ENCODE data around the gene FAM219A.

Gene FAM219A

GRCh38 chr9:34399729-34400128, 58.6 kb downstream of the FAM219A start:
- DNase-seq = peak; percentile 26

DNA sequence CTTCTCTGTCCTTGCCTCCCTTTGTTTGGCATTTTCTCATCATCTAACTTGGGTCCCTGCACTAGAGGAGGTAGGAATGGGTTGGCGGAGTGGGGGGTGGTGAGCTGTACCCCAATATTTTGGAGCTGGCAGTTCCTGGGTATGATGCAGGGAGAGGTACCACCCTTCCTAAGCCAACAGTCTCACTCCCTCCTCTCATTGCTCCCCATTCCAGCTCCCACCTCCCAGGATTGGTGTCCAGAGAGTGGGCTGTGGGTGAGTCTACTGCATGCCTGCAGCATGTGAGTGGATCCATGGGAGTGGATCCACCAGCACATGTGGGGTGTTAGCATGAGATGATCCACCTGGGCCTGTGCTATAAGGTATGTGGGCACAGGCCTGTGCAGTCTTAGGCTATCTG, 59.5 kb downstream of the FAM219A start:
- no peak for DNase-seq

DNA sequence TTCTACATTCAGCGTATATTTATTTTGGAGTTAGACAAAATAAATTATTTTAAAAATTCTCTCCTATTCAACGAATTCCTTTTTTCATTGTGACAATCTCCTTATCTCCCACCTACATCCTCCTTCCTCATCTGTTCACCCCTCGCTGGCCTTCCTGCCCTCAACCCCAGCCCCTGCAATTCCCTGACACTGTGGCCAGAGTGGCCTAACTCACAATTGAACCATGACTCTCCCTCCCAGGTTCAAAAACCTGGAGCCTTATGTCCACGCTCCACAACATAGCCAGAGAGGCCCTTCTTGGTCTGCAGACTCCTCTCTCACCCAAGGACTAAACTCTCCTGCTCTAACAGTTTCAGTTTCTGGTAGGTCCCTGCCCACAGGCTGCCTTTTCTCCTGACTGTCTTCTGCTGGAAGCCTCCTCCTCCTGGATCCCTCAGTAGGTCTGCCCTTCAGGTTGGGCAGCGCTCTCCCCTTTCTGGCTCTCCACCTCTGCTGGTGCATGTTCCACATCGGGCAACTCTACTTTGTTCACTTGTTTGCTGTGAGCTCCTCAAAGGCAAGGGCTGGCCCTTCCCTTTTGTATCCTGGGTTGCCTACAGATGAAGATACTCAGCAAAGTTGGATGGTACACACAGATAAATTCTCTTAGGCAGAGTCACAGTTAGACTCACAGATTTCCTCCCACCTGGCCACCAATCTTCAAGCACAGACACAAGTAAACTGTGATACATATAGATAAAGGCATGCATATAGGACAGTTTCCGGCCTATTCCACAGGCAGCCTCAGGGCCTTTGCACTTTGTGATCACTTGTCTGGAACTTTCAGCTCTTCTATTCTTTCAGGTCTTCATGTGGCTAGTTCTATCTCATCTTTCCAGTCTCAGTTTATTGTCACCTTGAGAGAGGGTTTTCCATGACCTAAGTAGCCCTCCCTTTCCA, 61.8 kb downstream of the FAM219A start:
- DNase-seq = peak; percentile 29

DNA sequence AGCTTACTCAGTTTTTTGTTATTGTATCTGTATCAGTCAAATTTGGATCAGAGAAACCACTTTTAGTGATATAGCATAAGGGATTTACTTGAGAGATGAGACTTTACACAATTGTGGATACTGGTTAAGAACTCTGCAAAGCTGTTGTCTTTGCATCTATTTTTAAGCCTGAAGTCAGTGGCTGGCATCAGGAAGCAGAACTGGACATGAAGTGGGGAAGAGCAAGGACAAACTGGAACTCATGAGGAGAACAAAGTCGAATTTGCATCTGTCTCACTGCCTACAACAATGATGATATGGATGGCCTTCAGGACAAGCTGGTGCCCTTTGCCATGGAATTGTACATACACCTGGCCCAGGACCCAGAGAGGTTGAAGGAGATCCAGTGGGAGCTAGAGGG, 65.9 kb downstream of the FAM219A start:
- DNase-seq = no peak

DNA sequence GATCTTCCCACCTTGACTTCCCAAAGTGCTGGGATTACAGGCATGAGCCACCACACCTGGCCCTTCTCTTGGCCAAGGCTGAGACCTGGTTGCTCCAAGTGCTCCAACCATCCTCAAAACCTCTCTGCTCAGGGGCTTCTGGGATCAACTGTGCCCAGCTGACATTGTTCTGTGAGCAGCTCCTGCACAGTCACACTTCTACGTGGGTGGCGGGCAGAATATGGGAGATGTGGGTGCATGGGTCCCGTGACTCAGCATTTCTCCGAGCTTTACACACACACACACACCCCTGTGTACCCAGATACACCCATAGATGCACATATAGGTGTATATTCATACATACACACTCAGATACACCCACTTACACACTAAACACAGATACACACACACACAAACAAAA, 71.1 kb downstream of the FAM219A start:
- peak; percentile 25 for DNase-seq

DNA sequence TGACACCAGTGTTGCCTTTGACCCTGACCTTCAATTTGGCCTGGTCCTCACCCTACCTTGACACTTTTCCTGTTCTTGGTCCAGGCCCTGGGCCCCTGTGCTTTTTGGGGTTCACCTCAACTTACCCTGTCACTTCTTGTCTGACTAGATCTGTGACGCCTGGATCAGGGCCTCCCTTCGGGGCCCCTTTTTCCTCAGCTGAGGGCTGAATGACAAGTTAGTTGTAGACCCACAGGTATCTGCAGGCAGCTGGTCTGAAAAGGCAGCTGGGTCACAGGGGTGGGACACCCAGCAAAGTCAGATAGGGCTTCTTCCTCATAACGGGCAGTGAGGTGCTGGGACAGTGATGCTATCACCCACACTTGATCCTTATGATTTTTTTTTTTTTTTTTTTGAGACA, 71.7 kb downstream of the FAM219A start:
- peak; percentile 35 for DNase-seq

GRCh38 chr9:34385561-34386230, 72.7 kb downstream of the FAM219A start:
- peak; percentile 29 for DNase-seq

DNA sequence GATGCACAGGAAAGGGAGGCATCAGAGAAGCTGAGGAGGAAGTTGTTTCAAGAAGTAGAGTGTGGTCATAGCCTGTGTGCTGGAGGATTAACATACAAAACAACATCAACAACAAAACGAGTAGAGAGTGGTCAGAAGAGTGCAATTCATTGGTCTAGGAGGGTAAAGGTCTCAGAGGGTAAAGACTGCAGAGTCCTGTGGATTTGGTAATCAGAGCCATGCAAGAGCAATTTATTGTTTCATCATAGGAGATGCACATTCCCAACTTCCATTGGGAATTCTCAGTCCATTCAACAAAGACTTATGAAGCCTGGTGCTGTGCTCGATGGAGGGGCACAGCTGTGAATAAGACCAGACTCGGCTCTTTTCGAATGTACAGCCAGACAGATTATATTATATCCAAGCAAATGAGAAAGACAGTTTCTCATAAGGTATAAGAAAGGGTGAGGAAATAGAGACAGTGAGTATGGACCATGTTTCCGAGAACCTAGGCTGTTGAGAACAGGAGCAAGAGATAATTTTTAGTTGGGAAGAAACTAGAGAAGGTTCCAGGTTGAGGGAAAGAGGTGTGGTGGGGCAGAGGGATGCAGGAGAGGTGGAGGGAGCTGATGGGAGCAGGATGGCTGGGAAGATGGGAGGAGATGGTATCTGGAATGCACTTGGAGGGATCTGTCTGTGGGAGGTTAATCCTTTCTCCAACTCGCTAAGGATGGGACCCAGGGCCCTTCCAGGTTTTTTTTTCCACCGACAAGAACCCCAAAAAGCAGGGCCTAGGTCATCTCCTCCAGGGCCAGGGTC, 73.8 kb downstream of the FAM219A start:
- peak; percentile 37 for DNase-seq

DNA sequence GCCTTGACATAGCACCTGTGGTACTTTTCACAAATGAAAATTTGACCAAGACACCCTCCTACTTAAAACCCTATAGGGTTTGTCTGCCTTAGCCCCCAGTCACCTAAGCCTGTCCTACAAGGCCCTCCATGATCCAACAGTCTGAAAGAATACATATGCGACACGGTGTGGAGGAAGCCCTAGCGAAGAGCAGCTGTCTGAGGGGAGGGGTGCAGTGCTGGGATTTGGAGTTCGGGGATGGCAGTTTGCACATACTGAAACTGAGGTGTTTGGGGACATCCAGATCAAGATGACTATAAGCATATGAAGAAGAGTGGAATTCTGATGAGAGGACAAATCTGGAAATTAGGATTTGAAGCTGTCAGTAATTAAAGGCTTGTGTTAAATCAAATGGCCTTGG, 74.5 kb downstream of the FAM219A start:
- DNase-seq = peak; percentile 34

- DNase-seq = peak; percentile 46
Measured at GRCh38 chr9:34382879-34383278, 75.5 kb downstream of the FAM219A start.

DNA sequence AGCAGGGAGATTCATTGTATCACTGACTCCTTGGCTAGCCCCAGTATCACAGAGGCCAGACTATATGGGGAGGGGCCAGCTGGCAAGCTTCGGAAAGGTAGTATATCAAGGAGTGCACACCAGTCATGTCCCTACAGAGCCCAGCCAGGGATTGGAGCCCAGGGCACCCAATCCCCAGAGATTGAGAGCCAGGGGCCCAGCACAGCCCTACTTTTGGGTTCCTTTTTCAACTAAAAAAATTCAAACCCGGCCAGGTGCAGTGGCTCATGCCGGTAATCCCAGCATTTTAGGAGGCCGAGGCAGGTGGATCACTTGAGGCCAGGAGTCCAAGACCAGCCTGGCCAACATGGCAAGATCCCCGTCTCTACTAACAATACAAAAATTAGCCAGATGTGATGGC, 76.3 kb downstream of the FAM219A start:
- DNase-seq = no peak

DNA sequence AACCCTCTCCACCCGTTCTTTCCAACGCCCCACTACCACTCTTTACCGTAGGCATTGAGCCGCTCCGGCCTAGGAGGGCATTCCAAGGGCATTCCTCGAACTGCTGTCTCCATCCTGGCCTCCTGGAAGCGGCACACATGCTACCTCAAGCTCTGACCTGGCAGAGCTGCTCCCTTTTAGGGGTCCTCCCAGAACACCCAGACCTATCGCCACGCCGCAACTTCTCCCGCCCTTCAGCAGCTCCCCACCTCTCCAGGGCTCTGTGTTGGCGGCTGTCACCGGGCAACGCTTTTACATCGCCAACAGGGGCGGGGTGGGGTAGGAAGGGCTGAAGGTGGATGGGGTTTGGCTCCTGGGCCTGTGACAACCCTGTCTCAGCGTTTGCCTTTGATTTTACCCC, 77.0 kb downstream of the FAM219A start:
- peak; percentile 55 for DNase-seq

- peak; percentile 93 for DNase-seq
Measured at GRCh38 chr9:34380511-34381315, 77.7 kb downstream of the FAM219A start.

- peak; percentile 64 for DNase-seq
Measured at GRCh38 chr9:34380034-34380510, 78.3 kb downstream of the FAM219A start.

GRCh38 chr9:34379334-34380033, 78.9 kb downstream of the FAM219A start:
- DNase-seq = peak; percentile 95

GRCh38 chr9:34378376-34379060, 79.9 kb downstream of the FAM219A start:
- DNase-seq = peak; percentile 29

GRCh38 chr9:34377404-34377746, 81.0 kb downstream of the FAM219A start:
- DNase-seq = no peak

DNA sequence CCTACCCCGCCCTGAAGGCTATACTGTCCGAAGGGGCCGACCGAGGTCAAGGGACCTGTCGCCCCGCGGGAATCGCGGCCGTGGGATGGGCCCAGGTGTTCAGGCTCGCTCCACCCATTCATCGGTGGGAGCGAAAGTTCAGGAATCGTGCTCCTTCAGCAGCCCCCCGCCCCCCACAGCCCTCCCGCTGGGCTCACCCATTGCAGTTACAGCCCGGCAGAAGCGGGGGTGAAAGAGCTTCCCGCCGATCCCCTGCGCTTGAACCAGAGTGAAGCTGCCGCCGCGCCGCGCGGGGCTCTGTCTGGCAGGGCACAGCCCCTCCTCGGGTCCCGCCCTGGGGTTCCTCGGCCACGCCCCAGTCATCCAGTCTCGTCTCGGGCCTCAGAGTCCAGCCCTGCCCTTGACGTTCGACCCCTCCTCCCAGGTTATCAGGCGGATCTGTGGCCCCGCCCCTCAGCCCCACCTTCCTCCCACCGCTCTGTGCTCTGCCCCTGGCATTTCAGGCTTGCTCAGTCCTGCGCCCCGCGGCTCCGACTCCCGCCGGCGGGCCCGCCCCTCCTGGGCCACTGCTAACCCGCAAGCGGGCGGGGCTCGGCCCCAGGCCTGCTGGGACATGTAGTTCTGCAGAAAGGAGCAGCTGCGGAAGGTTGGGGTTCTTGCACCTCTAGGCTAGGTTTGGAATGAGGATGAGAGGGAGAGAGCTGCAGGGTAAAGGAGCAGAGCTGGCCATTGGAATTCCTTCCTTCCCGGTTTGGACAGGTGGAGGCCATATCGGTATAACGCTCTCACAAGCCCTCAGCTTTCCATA, 81.6 kb downstream of the FAM219A start, which contains the start of gene MYORG:
TSS of gene MYORG (minus strand) at position 303 of the 808 bp plus-strand sequence. CDS start 3,955 bp downstream, outside the sequence.
- DNase-seq = peak; percentile 100

DNA sequence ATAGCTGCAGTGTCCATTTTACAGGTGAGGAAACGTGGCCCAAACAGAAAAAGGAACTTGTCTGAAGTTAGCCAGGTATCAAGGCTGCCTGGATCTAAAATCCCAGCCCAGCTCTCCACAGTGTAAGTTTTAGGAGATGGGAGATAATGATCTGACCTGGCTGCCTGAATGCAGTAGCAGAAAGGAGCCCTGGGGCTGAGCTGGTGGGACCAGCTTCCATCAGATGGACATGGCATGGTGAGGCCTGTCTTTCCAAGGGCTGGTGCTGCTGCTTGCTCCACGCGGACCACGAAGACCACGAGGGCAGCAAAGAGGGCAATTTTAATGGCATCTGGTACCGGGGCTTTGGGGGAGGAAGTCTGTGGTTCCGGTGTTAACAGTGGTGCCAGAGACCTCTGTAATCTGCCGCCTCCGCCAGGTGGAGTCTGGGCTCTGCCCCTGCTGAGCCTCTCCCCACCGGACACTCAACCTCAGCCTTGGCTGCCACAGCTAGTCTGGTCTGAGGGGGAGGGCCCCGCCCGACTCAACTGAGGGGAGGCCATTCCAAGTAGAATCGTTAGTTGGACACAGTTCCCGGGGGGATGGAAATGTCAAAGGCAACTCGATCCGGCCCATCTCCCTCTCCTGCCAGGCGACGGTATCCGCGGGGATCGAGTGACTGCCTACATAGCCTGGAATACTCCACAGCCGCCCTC, 82.3 kb downstream of the FAM219A start:
- peak; percentile 82 for DNase-seq

Data from islet precursor cell (in vitro differentiated cells).